ENCODE data around the gene SERPINB13.
"Not testable (repeated sequence)": the region's sequence is repeated elsewhere in the genome, so short reads cannot be mapped to it uniquely, and the experiment has no call there.

SERPINB13 gene

DNA sequence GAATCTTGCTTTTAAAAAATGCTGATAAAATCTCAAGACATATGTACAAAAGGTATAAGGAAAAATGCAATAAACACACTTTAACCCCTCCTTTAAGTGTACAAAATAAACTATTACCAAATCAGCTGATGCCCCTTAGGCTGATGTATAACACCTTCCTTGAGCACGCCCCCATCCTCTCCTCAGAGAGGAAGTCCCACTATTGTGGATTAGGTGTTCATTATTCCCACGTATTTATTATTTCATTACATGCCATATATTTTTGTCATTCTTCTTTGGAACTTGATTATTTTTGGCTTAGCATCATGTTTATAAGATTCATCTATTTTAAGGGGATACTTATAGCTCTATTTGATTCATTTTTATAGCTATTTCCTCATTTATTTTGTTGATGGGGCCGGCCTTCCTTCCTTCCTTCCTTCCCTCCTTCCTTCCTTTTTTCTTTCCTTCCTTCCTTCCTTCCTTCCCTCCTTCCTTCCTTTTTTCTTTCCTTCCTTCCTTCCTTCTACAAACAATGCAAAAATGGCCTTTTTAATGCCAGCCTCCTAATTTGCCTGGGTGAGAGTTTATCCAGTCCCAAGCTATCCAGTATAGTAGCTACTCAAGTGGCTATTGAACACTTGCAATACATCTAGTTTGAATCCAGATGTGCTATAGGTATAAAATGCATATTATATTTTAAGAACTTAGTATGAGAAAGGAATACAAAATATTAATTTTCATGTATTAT is 4.0 kb downstream of the SERPINB13 start:
- no peak for DNase-seq

- DNase-seq = no peak
Observed at GRCh38 chr18:63591725-63592124, 4.6 kb downstream of the SERPINB13 start.

DNA sequence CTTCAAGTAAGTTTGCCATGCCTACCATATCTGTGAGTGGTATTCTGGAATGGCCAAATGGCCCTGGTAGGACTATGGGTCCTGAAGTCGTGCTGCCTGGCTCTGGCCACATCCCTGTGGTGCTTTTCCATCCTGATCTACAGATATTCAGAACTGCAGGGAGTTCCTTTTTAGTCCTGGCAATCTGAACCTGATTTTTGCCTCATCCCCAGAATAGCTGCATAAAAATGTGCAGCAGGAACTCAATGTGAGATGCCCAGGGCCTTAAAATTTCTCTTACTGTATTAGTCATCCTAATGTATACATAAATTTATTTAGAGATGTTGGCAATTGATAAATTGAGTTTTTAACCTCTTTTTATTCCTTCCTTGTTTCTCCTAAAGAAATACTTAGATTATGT is 5.3 kb downstream of the SERPINB13 start:
- DNase-seq = no peak

GRCh38 chr18:63596964-63597363 is 9.8 kb downstream of the SERPINB13 start:
- no peak for DNase-seq

DNA sequence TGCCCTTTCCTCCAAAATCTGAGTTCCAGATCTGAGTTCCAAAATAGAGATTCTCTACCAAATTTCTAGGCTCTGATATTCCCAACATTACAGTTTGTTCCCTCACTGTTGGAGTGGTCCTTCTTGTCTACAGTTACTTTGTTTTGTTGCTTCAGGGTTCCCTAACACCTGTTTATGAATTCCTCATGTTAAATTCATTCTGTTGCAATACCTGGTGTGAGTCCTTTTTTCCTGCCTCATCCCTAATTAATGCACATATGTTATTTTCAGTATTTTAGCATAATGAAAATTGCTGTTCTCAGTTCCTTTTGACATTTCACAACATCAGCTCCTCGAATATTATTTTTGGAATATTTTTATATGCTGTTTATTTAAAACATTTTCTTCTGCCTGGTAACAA is 16.2 kb downstream of the SERPINB13 start:
- DNase-seq = no peak

- DNase-seq = no peak
Observed at GRCh38 chr18:63603772-63604171, 16.6 kb downstream of the SERPINB13 start.

- DNase-seq = no peak
Observed at GRCh38 chr18:63604791-63605567, 17.8 kb downstream of the SERPINB13 start.

DNA sequence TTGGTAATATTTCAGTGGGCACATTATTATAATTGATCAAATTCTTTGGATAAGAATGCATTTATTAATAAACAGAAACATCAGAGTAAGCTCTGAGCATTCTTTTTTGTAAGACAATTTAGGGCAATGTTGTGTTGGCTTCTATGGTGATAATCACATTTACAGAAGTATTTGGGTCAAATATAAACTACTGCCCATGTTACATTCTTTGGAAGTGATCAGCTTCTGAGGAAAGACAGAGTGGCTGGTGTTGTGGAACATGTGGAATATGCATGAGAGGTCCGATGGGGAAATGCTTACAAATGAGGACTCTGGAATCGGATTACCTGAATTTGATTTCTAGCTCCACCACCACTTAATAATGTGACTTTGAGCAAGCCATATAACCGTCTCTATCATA is 19.4 kb downstream of the SERPINB13 start:
- no peak for DNase-seq

GRCh38 chr18:63613420-63613819 is 26.3 kb downstream of the SERPINB13 start:
- no peak for DNase-seq

GRCh38 chr18:63617049-63617914 is 30.1 kb downstream of the SERPINB13 start:
- DNase-seq = no peak

DNA sequence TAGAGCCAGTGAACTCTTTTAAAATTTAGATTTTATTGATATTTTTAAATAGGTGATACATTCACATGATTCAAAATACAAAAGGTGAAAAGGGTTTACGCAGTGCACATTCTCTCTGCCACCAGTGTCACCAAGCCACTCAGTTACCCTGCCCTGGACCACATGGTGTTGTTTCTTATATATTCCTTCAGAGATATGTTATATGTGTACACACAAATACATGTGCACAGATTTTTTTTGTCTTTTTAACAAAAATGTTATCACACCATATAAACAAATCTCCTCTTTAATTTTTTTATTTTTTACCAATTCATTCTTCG is 30.7 kb downstream of the SERPINB13 start:
- DNase-seq = no peak

- peak; percentile 1 for DNase-seq
Observed at GRCh38 chr18:63619661-63620060, 32.5 kb downstream of the SERPINB13 start.

DNA sequence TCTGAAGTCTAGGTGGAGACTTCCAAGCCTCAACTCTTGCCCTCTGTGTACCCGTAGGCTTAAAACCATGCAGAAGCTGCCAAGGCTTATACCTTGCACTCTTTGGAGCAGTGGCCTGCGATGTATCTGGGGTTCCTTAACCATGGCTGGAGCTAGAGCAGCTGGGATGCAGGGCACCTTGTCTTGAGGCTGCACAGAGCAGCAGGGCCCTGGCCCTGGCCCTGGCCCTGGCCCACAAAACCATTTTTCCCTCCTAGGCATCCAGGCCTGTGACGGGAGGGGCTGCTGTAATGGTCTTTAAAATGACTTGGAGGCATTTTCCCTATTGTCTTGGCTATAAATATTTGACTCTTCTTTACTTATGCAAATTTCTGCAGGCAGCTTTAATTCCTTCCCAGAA is 37.7 kb downstream of the SERPINB13 start:
- DNase-seq = no peak

GRCh38 chr18:63626431-63626830 is 39.3 kb downstream of the SERPINB13 start:
- DNase-seq = no peak

DNA sequence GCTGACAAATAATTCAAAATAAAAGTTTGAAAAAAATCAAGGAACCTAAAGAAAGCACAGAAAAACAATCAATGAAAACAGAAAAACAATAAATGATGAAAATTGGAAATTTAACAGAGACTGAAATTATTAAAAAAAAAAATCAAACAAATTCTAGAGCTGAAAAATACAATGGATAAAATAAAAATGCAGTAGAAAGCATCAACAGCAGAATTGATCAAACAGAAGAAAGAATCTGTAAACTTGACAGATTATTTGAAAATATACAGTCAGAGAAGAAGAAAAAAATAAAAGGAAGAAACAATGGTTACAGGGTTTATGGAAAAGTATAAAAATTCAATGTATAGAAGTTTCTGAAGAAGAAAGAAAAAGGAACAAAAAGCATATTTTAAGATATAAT is 40.7 kb downstream of the SERPINB13 start:
- no peak for DNase-seq

GRCh38 chr18:63637703-63638102 is 50.6 kb downstream of the SERPINB13 start:
- no peak for DNase-seq

DNA sequence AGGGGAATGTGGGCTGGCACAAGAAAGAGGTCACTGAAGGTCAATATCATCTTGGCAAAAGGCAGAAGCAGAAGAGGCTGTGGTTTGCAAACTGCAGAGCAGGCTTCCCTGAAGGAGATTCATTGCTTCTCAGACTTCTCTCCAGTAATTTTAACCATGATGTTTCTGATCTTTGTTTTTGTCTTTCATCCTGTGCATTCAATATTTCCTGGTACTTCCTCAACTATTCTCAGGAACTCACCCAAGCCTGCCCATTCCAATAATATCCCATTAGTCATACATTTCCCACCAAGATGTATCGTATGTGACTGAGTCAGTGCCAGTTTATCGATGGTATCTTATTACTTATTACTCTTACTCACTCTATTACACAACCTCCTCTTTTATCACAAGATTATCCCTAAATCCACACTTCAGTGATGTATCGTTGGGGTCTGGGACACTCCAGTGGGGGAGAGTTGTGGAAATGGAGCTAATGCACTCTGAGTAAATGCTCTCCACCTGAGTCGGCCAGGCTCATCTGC is 54.1 kb downstream of the SERPINB13 start:
- not testable (repeated sequence) for DNase-seq

- not testable (repeated sequence) for DNase-seq
Observed at GRCh38 chr18:63642668-63643356, 55.7 kb downstream of the SERPINB13 start.

DNA sequence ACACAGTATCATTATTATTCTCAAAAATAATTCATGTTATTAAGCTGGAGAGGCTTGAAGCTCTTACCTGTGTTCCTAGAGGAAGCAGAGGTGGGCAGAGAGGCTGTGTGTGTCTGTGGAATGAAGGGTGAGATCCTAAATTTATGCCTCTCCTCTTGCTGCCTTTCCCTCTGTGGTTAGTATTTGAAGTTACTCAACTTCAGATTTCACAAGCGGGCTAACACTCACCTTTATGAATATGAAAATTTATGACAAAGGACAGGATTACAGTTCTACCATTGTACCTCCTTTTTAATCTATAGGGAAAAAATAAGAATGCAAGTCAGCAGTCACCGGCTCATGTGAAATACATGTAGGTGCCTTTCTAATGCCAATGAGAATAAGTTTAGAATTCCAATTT is 57.0 kb downstream of the SERPINB13 start, which contains the start of gene SERPINB4:
TSS of gene SERPINB4 (minus strand) at position 115 of the 400 bp plus-strand sequence. CDS start 679 bp downstream, outside the sequence.
- DNase-seq = not testable (repeated sequence)

DNA sequence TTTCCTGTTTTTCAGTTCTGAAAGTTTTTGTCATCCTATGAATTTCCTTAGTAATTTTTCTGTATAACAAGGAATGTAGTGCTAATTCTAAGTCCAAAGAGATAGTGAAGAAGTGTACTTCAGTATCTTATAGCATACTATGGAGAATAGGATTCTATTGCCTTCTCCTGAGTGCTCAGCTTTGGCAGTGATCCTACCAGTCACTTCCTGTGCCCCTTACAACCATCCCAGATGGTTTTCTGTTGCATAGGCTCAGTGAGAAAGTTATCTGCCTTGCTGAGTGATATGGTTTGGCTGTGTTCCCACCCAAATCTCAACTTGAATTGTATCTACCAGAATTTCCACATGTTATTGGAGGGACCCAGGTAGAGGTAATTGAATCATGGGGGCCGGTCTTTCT is 57.6 kb downstream of the SERPINB13 start:
- not testable (repeated sequence) for DNase-seq

DNA sequence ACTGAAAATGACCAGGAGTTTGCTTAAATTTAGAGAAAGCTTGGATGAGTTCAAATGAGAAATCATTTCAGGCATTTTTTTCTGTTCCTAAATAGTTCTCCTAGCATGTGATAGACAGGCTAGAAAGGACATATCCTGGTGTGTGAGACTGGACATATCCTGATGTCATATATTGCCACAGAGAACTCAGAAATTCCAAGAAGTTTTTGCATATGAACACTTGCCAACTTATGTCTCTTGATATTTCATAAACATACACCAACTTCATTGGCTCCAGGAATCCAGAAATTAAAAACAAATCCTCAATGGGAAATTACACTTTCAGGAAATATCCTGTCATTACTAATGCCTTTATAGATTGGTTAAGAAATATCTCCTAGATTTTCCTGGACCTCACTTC is 59.8 kb downstream of the SERPINB13 start:
- no peak for DNase-seq

- DNase-seq = no peak
Observed at GRCh38 chr18:63648241-63648640, 61.1 kb downstream of the SERPINB13 start.

Data from NCI-H1694 treated with DMSO at 0.1 percent for 48 hours (cell line).